HG03521 (cell line): Measurements from ENCODE around the gene ESR2.
"Not testable (repeated sequence)": the region's sequence is repeated elsewhere in the genome, so short reads cannot be mapped to it uniquely, and the experiment has no call there.

Source experiments
- ATAC-seq: cut with Tn5 transposase; IDR thresholded peaks from one replicate; pipeline ENCODE4 v1.9.1; 2021; ENCODE audit warnings: mild to moderate bottlenecking, moderate library complexity; ENCODE audit not compliant: unreplicated experiment

The ESR2 gene

GRCh38 chr14:64158608-64159007 lies 135.6 kb downstream of the ESR2 start:
- no peak for ATAC-seq

DNA sequence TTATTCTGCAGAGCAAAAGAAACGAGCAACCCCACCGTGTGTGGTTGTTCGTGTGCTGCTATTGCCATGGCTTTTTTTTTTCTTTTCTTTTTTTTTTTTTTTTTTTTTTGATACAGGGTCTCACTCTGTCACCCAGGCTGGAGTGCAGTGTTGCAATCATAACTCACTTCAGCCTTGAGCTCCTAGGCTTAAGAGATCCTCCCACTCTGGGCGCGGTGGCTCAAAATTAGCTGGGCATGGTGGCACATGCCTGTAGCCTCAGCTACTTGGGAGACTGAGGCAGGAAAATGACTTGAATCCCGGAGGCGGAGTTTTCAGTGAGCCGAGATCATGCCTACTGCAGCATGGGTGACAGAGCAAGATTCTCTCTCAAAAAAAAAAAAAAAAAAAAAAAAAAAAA lies 144.2 kb downstream of the ESR2 start:
- ATAC-seq = no peak

DNA sequence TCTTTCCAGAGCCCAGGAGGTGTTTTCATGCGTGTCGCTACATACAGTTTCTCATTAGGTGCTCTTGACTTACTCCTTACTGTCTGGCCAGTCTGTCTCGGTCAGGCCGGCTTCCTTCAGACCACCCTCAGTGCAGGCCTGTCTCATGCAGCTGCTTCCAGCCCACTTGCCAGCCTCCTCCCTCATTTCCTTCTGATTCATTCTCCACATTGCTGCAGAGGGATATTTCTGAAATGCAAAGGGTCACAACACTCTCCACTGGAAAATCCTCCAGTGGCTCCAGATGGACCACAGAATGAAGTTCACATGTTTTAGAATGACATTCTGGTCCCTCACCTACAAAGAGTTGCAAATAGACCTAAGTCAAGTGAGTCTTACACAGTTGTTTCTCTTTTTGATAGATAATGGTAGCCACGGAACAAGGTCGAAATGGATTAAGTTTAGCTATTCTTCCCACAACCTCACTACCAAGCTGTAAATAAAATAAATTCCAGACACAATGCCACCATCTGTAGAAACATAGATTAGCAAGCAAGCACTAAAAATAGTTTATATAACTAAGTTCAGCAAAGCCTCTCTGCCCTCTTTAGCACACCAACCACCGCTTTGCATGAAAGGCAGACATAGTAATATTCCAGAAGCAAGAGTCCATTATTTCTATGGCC lies 146.9 kb downstream of the ESR2 start:
- no peak for ATAC-seq

DNA sequence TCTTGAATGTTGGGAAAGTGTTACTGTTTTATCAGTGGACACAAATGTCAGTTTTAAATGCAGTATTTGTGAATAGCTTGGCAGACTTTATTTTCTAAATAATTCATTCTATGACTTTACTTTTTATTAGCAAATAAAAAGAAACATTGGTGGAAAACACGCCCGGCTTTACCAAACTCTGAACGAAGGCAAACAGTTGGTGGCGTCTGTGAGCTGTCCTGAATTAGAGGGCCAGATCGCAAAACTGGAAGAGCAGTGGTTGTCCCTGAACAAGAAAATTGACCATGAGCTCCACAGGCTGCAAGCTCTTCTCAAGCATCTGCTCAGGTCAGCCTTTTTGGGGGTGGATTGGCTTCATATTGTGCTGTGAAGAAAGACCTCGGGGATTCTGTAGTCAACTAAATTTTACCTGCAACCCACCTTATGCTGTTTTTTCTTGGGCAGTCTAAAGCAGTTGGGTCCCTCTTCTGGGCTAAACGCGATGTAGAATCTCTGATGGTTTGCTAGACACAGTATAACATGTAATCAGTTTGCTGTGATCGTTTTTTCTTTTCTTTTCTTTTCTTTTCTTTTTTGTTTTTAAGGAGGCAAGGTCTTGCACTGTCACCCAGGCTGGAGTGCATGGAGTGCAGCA lies 156.4 kb downstream of the ESR2 start:
- no peak for ATAC-seq

GRCh38 chr14:64126548-64126947 lies 167.6 kb downstream of the ESR2 start:
- ATAC-seq = no peak

GRCh38 chr14:64125270-64125669 lies 168.9 kb downstream of the ESR2 start:
- ATAC-seq = no peak

GRCh38 chr14:64123241-64123822 lies 170.8 kb downstream of the ESR2 start:
- no peak for ATAC-seq

GRCh38 chr14:64119980-64120379 lies 174.2 kb downstream of the ESR2 start:
- ATAC-seq = no peak

- ATAC-seq = no peak
Observed at GRCh38 chr14:64119500-64119899, 174.7 kb downstream of the ESR2 start.

GRCh38 chr14:64118892-64119291 lies 175.3 kb downstream of the ESR2 start:
- ATAC-seq = no peak

- not testable (repeated sequence) for ATAC-seq
Observed at GRCh38 chr14:64118403-64118742, 175.8 kb downstream of the ESR2 start.

- ATAC-seq = no peak
Observed at GRCh38 chr14:64117671-64118402, 176.3 kb downstream of the ESR2 start.

DNA sequence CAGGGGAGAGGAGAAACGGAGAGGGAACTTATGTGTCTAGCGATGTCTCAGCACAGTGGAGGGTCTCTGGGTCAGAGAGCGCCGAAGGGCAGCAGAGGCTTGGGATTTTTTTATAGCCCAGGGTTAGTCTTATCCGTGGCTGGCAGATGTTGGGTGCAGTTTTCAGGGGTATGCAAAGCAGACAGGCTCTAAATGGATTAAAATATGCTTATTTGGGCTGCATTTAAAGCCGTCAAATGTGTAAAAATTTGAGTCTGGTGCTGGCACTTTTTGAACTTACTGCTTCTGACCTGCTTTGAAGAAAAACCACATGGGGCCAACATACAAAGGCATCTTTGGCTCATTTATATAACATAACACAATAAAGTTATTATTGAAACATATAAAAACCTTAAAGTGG lies 178.8 kb downstream of the ESR2 start:
- no peak for ATAC-seq

DNA sequence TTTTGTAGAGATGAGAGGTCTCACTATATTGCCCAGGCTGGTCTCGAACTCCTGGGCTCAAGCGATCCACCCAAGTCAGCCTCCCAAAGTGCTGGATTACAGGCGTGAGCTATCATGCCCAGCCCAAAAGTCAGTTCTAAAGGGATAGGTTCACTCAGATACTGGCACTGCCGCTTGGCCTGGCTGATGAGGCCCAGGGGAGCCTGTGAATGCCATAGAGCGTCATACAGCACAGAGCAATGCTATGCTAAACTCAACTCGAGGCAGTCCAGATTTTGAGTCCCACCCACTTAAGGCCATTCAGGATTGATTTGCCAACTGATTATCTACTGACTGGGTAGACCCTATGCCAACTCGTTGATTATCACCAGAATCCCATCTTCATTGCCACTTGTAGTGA lies 179.4 kb downstream of the ESR2 start:
- ATAC-seq = no peak

DNA sequence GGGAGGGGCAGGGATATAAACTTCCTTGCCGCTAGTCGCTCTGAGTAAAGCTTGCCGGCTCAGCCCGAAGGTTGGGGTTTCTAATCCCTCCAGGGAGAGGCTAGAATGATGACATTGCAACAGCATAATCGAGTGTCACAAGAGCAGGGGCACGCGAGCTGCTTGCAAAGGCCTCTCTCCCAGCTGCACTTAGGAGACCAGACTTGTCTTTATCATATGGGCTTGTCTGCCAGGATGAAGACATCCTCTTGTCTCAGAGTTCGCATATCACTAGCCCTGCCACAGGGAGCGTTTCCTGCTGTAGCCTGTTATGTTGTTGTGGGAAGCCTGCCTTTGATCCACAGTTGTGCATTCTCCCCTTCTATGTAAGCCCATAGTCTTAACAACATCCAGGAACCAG lies 180.0 kb downstream of the ESR2 start:
- no peak for ATAC-seq

DNA sequence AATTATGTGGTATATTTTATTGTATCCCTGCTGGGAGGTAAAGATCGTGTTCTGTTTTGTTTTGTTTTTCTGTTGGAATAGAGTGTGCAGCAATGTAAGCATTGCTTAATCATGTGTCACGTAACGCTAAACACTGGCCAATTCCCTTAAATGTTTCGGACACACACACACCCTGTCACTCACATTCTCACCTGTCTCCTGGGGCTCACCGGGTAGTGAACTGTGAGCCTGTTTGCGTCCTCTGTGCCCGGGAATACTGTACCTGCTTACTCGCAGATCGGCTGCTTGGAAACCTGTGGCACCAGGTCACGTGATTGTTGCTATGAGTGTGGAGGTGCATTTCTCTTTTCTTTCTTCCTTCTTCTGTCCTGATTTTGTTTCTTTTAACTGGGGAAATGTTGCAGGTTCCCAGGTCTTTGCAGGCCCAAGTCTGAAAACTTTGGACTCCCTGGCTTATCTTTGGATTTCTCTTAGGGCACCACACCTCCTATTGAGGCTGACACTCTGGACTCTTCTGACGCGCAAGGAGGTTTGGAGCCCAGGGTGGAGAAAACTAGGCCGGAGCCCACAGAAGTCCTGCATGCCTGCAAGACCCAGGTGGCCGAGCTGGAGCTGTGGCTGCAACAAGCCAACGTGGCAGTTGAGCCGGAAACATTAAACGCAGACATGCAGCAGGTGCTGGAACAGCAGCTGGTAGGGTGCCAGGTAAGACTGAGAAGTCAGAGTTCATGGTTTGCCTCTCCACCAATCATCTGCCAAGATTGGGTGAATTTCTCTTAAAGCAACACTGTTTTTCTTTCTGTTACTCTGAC lies 181.1 kb downstream of the ESR2 start:
- ATAC-seq = no peak

DNA sequence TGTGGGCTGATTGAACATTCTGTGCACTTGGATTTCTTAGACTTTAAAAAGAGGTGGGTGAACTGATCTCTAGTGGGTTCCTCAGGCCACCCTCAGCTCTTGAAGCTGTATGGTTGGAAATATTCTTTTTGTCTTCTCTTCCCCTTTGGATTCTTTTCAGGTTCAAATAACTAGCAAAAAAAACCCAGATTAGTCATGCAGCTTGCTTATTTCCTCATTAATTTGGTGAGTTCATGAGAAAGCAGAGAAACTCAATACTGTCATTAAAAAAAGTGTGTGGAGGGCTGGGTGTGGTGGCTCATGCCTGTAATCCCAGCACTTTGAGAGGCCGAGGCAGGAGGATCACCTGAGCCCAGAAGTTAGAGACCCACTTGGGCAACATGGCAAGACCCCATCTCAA lies 183.4 kb downstream of the ESR2 start:
- no peak for ATAC-seq

GRCh38 chr14:64109819-64110554 lies 184.2 kb downstream of the ESR2 start:
- ATAC-seq = no peak

- no peak for ATAC-seq
Observed at GRCh38 chr14:64107438-64107837, 186.7 kb downstream of the ESR2 start.

DNA sequence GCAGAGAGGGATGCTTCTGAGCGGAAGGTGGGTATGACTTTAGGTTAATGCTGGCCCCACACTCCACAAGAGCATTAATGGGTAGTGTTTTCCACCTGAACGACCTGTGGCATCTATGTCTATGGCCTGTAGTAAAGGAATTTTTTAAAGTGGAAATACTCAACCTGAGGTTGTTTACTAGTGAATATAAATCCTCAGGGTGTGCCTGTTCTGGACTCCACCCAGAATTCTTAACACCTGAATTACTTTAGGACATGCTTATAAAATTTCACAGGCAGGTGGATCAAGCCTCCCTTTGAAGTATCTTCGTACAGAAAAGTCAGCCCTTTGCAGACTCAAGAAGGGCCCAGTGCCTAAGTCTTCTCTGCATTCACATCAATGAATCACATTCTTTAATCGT lies 196.1 kb downstream of the ESR2 start:
- ATAC-seq = no peak
